Liver (tissue), 9 donors: ENCODE results near the gene GPANK1. TPM values are rescaled to one million over a fixed set of nuclear protein-coding genes. Genes with fewer than 3 reads are reported as not detected.

Experiments used
- DNase-seq: peaks from one replicate; pipeline ENCODE4 v3.0.0-alpha.2; 2017; ENCODE audit warnings: low spot score
- H3K27ac ChIP-seq, 2 donors: one replicate each; pipeline ENCODE4 v1.7.0; 2013; ENCODE audit warnings: inconsistent platforms in 2 of 2, low read length in 2 of 2, control low read depth in 1 of 2, low read depth in 1 of 2, mild to moderate bottlenecking in 1 of 2
- H3K27me3 ChIP-seq, 4 donors: one replicate each; pipeline versions ENCODE4 v1.6.1 to v1.7.0; 2013; ENCODE audit warnings: low read length in 3 of 4, inconsistent platforms in 1 of 4, mild to moderate bottlenecking in 1 of 4, moderate library complexity in 1 of 4; ENCODE audit not compliant: control insufficient read depth in 4 of 4, insufficient read depth in 4 of 4
- H3K36me3 ChIP-seq, 4 donors: one replicate each; pipeline versions ENCODE4 v1.6.1 to v1.7.0; 2013; ENCODE audit warnings: low read length in 3 of 4, mild to moderate bottlenecking in 3 of 4, low read depth in 1 of 4, moderate library complexity in 1 of 4; ENCODE audit not compliant: control insufficient read depth in 4 of 4, insufficient read depth in 3 of 4
- H3K4me1 ChIP-seq, 4 donors: one replicate each; pipeline versions ENCODE4 v1.6.1 to v1.7.0; 2013; ENCODE audit warnings: low read length in 3 of 4, mild to moderate bottlenecking in 3 of 4, moderate library complexity in 1 of 4; ENCODE audit not compliant: control insufficient read depth in 4 of 4, insufficient read depth in 4 of 4
- H3K4me3 ChIP-seq, 3 donors: one replicate each; pipeline versions ENCODE4 v1.6.1 to v1.7.0; 2013; ENCODE audit warnings: low read length in 3 of 3, control low read depth in 1 of 3, low read depth in 1 of 3, mild to moderate bottlenecking in 1 of 3
- H3K9ac ChIP-seq, 2 donors: one replicate each; pipeline ENCODE4 v1.7.0; 2013; ENCODE audit warnings: low read length in 2 of 2, mild to moderate bottlenecking in 2 of 2, moderate library complexity in 2 of 2, control low read depth in 1 of 2, low read depth in 1 of 2
- H3K9me3 ChIP-seq, 4 donors: one replicate each; pipeline versions ENCODE4 v1.6.1 to v1.7.0; 2013; ENCODE audit warnings: low read length in 3 of 4; ENCODE audit not compliant: control insufficient read depth in 4 of 4
- ATF3 ChIP-seq: IDR thresholded peaks from 2 replicates; pipeline ENCODE4 v1.6.1; 2016; ENCODE audit warnings: antibody characterized with exemption
- CTCF ChIP-seq: fragments of 150-350 bp; IDR thresholded peaks from 2 replicates; pipeline ENCODE4 v1.5.1; 2017; ENCODE audit warnings: improper control_type of control experiment, low read depth, low read length; ENCODE audit not compliant: missing input control
- EGR1 ChIP-seq, 2 donors: IDR thresholded peaks; 2 replicates each; pipeline ENCODE4 v1.6.1; 2016 to 2018; ENCODE audit warnings: antibody characterized with exemption in 2 of 2, low read depth in 2 of 2
- FOXA1 ChIP-seq: IDR thresholded peaks from 2 replicates; pipeline ENCODE4 v1.6.1; 2016; ENCODE audit warnings: antibody characterized with exemption
- FOXA2 ChIP-seq: IDR thresholded peaks from 2 replicates; pipeline ENCODE4 v1.6.1; 2016; ENCODE audit warnings: antibody characterized with exemption
- GABPA ChIP-seq, 2 donors: IDR thresholded peaks in 1 of 2; conservative IDR thresholded peaks in 1 of 2; 2 replicates each; pipeline ENCODE4 v1.6.1; 2016; ENCODE audit warnings: antibody characterized with exemption in 2 of 2, mild to moderate bottlenecking in 1 of 2, moderate library complexity in 1 of 2
- HNF4A ChIP-seq, 2 donors: conservative IDR thresholded peaks; 2 replicates each; pipeline ENCODE4 v1.6.1; 2016; ENCODE audit warnings: antibody characterized with exemption in 2 of 2, mild to moderate bottlenecking in 2 of 2
- HNF4G ChIP-seq: IDR thresholded peaks from 2 replicates; pipeline ENCODE4 v1.6.1; 2016; ENCODE audit warnings: antibody characterized with exemption
- JUND ChIP-seq, 2 donors: IDR thresholded peaks; 2 replicates each; pipeline ENCODE4 v1.6.1; 2016; ENCODE audit warnings: antibody characterized with exemption in 2 of 2
- MAX ChIP-seq: IDR thresholded peaks from 2 replicates; pipeline ENCODE4 v1.6.1; 2016; ENCODE audit warnings: antibody characterized with exemption
- NR2F2 ChIP-seq: IDR thresholded peaks from 2 replicates; pipeline ENCODE4 v1.6.1; 2016; ENCODE audit warnings: antibody characterized with exemption
- RAD21 ChIP-seq, 2 donors: IDR thresholded peaks; 2 replicates each; pipeline ENCODE4 v1.6.1; 2016; ENCODE audit warnings: antibody characterized with exemption in 2 of 2, mild to moderate bottlenecking in 2 of 2
- REST ChIP-seq: IDR thresholded peaks from 2 replicates; pipeline ENCODE4 v1.6.1; 2016; ENCODE audit warnings: antibody characterized with exemption, mild to moderate bottlenecking
- RXRA ChIP-seq, 2 donors: IDR thresholded peaks; 2 replicates each; pipeline ENCODE4 v1.6.1; 2017 to 2018; ENCODE audit warnings: antibody characterized with exemption in 2 of 2, mild to moderate bottlenecking in 1 of 2
- SP1 ChIP-seq: IDR thresholded peaks from 2 replicates; pipeline ENCODE4 v1.6.1; 2018; ENCODE audit warnings: antibody characterized with exemption, mild to moderate bottlenecking
- TAF1 ChIP-seq: conservative IDR thresholded peaks from 2 replicates; pipeline ENCODE4 v1.6.1; 2016; ENCODE audit warnings: antibody characterized with exemption, mild to moderate bottlenecking
- YY1 ChIP-seq: IDR thresholded peaks from 2 replicates; pipeline ENCODE4 v1.6.1; 2016; ENCODE audit warnings: antibody characterized with exemption, mild to moderate bottlenecking
- ZBTB33 ChIP-seq: IDR thresholded peaks from 2 replicates; pipeline ENCODE4 v1.6.1; 2016; ENCODE audit warnings: antibody characterized with exemption
- WGBS: extraction: QIAGEN DNeasy Blood & Tissue Kit; methylation state at CpG from one replicate; pipeline ENCODE4 v1.1.7; 2013; 5-methylcytosine and 5-hydroxymethylcytosine counted together
- polyA plus RNA-seq, 2 donors: library from polyadenylated mRNA; stranded (reverse) in 1 of 2; unstranded in 1 of 2; fragments of 200-250 nt in 1 of 2; fragments of >200 nt in 1 of 2; fragmentation: Nextera tagmentation in 1 of 2; extraction: Ambion mirVana in 1 of 2; gene quantifications; one replicate each; pipeline versions ENCODE4 v1.2.1 to v1.2.3, GENCODE V29; 2013 to 2015
- total RNA-seq, 2 donors: library from RNA; depleted of rRNA; stranded (reverse); fragments of >200 nt; gene quantifications; one replicate each; pipeline ENCODE4 v1.2.3, GENCODE V29; 2014
- donor health status: healthy.
- donor health status: healthy.
- donor health status: healthy.
- donor health status: healthy.
- donor health status: healthy.

Gene GPANK1
- total and polyA plus RNA-seq, 4 donors, result 7.6 to 13.9 (median 11.2) TPM

GRCh38 chr6:31708224-31708623, 43.4 kb upstream of the GPANK1 start:
- H3K36me3 ChIP-seq, result no peaks in the 10 kb centered on the region
- TF ChIP-seq REST, result no peak
- TF ChIP-seq HNF4A (conservative IDR thresholded peaks at IDR 0.05), result no peak
- no peak for TF ChIP-seq SP1
- TF ChIP-seq NR2F2, result no peak
- TF ChIP-seq CTCF, result no peak
- TF ChIP-seq ZBTB33, result no peak
- no peak for TF ChIP-seq FOXA1
- no peak for TF ChIP-seq YY1
- H3K9ac ChIP-seq, result no peak overlapping the region
- H3K27ac ChIP-seq, result no peak overlapping the region
- H3K4me3 ChIP-seq, result no peak overlapping the region
- no peaks in the 10 kb centered on the region for H3K4me1 ChIP-seq
- 96% methylated on average over 3 of the region's 3 CpGs for WGBS
- H3K27me3 ChIP-seq, result no peaks in the 10 kb centered on the region
- no peaks in the 10 kb centered on the region for H3K9me3 ChIP-seq
- no peak for DNase-seq

- no peaks in the 10 kb centered on the region for H3K36me3 ChIP-seq
- no peak for DNase-seq
- no peaks in the 10 kb centered on the region for H3K4me1 ChIP-seq
- no peak overlapping the region for H3K27ac ChIP-seq
- 83% methylated on average over 10 of the region's 10 CpGs for WGBS
- no peak overlapping the region for H3K9ac ChIP-seq
- no peak overlapping the region for H3K4me3 ChIP-seq
- H3K27me3 ChIP-seq, result no peaks in the 10 kb centered on the region
- H3K9me3 ChIP-seq, result no peaks in the 10 kb centered on the region
- TF ChIP-seq ATF3 (no peak), FOXA2 (no peak), FOXA1 (no peak), JUND (IDR thresholded peaks at IDR 0.05) (no peak), RAD21 (IDR thresholded peaks at IDR 0.05) (no peak), ZBTB33 (no peak), YY1 (no peak), RXRA (IDR thresholded peaks at IDR 0.05) (no peak), NR2F2 (no peak), TAF1 (no peak), GABPA (IDR thresholded peaks at IDR 0.05 in 1 of 2, conservative IDR thresholded peaks at IDR 0.05 in 1 of 2) (no peak), SP1 (no peak), EGR1 (IDR thresholded peaks at IDR 0.05; ENCODE audit: low read depth in 2 of 2) (no peak), HNF4G (no peak), REST (no peak), MAX (no peak)
Observed at GRCh38 chr6:31707701-31708100, 42.9 kb upstream of the GPANK1 start.
